Neural cell (in vitro differentiated cells): Measurements from ENCODE around the gene NRCAM. TPM values are rescaled to one million over a fixed set of nuclear protein-coding genes. Genes with fewer than 3 reads are reported as not detected.

Experiments
- H2AFZ ChIP-seq: fragments of 200-600, 300-800 bp; sonication (generic), shearing (Covaris generic); 2 replicates; pipeline ENCODE4 v1.6.0; 2014; ENCODE audit warnings: low read depth, mild to moderate bottlenecking, antibody characterized with exemption, low read length, moderate library complexity
- H3F3A ChIP-seq: fragments of 200-600 bp; shearing (Covaris generic); 2 replicates; pipeline ENCODE4 v1.6.1; 2016; ENCODE audit warnings: mild to moderate bottlenecking, moderate library complexity, mixed read lengths, antibody characterized with exemption, low read length; ENCODE audit not compliant: insufficient read depth, poor library complexity, severe bottlenecking
- H3K27ac ChIP-seq: fragments of 200-600, 300-800 bp; sonication (generic), shearing (Covaris generic); 2 replicates; pipeline ENCODE4 v1.5.1; 2014; ENCODE audit warnings: mild to moderate bottlenecking, low read length, moderate library complexity
- H3K27me3 ChIP-seq: fragments of 300-800, 200-600 bp; sonication (generic), shearing (Covaris generic); 2 replicates; pipeline ENCODE4 v1.6.0; 2014; ENCODE audit warnings: mild to moderate bottlenecking, low read depth, low read length, moderate library complexity; ENCODE audit not compliant: insufficient read depth
- H3K36me3 ChIP-seq: fragments of 300-800, 200-600 bp; sonication (generic), shearing (Covaris generic); 2 replicates; pipeline ENCODE4 v1.5.1; 2014; ENCODE audit warnings: mild to moderate bottlenecking, antibody characterized with exemption, low read length, moderate library complexity; ENCODE audit not compliant: insufficient read depth
- H3K4me2 ChIP-seq: fragments of 300-800, 200-600 bp; sonication (generic), shearing (Covaris generic); 2 replicates; pipeline ENCODE4 v1.6.0; 2014; ENCODE audit warnings: mild to moderate bottlenecking, low read length
- H3K4me3 ChIP-seq: fragments of 300-800, 200-600 bp; sonication (generic), shearing (Covaris generic); 2 replicates; pipeline ENCODE4 v1.5.1; 2014; ENCODE audit warnings: mild to moderate bottlenecking, low read length, moderate library complexity
- H3K79me2 ChIP-seq: fragments of 200-600 bp; shearing (Covaris generic); replicated peaks from 2 replicates; pipeline ENCODE4 v1.6.0; 2014; ENCODE audit warnings: mild to moderate bottlenecking, low read length, moderate library complexity; ENCODE audit not compliant: insufficient read depth
- H3K9ac ChIP-seq: fragments of 300-800, 200-600 bp; sonication (generic), shearing (Covaris generic); 2 replicates; pipeline ENCODE4 v1.6.1; 2016; ENCODE audit warnings: mild to moderate bottlenecking, low read length, mixed read lengths
- H3K9me2 ChIP-seq: fragments of 200-600 bp; shearing (Covaris generic); 2 replicates; pipeline ENCODE4 v1.6.1; 2016; ENCODE audit warnings: mild to moderate bottlenecking, low read length, mixed read lengths; ENCODE audit not compliant: insufficient read depth
- H3K9me3 ChIP-seq: fragments of 200-600, 300-800 bp; sonication (generic), shearing (Covaris generic); 2 replicates; pipeline ENCODE4 v1.6.1; 2016; ENCODE audit warnings: mild to moderate bottlenecking, mixed run types, low read length, moderate library complexity, mixed read lengths
- H4K20me1 ChIP-seq: fragments of 200-600 bp; shearing (Covaris generic); 2 replicates; pipeline ENCODE4 v1.6.1; 2016; ENCODE audit warnings: mild to moderate bottlenecking, mixed run types; ENCODE audit not compliant: insufficient read depth
- EP300 ChIP-seq: fragments of 450-650 bp; conservative IDR thresholded peaks from 2 replicates; pipeline ENCODE4 v1.6.1; 2014; ENCODE audit warnings: antibody characterized with exemption, mild to moderate bottlenecking, moderate library complexity; ENCODE audit not compliant: poor library complexity, severe bottlenecking
- EZH2 ChIP-seq: fragments of 200-600, 300-800 bp; shearing (Covaris generic), sonication (generic); IDR thresholded peaks from 2 replicates; pipeline ENCODE4 v1.6.1; 2014; ENCODE audit warnings: antibody characterized with exemption, low read length, borderline replicate concordance, mild to moderate bottlenecking; ENCODE audit not compliant: insufficient read depth, poor library complexity, severe bottlenecking
- MXI1 ChIP-seq: fragments of 450-650 bp; conservative IDR thresholded peaks from 2 replicates; pipeline ENCODE4 v1.6.1; 2014; ENCODE audit warnings: antibody characterized with exemption, mild to moderate bottlenecking; ENCODE audit not compliant: poor library complexity, severe bottlenecking
- POLR2AphosphoS5 ChIP-seq: IDR thresholded peaks from 2 replicates; pipeline ENCODE4 v1.6.1; 2012
- RAD21 ChIP-seq: fragments of 450-650 bp; conservative IDR thresholded peaks from 2 replicates; pipeline ENCODE4 v1.6.1; 2014; ENCODE audit warnings: antibody characterized with exemption, mild to moderate bottlenecking, moderate library complexity
- SMC3 ChIP-seq: fragments of 450-650 bp; conservative IDR thresholded peaks from 2 replicates; pipeline ENCODE4 v1.6.1; 2014; ENCODE audit warnings: antibody characterized with exemption, mild to moderate bottlenecking, moderate library complexity; ENCODE audit not compliant: poor library complexity
- TAF1 ChIP-seq: IDR thresholded peaks from 2 replicates; pipeline ENCODE4 v1.6.1; 2012; ENCODE audit warnings: low read depth
- polyA plus RNA-seq: library from polyadenylated mRNA; depleted of rRNA; stranded (reverse); fragments of >200 nt; gene quantifications from 2 replicates; pipeline ENCODE4 v1.2.3, GENCODE V29; 2014
- TF ChIP-seq, protein P1 (sequence below): fragments of 450-650 bp; IDR thresholded peaks from 2 replicates; pipeline ENCODE4 v1.5.1; 2014; ENCODE audit warnings: antibody characterized with exemption, mild to moderate bottlenecking, moderate library complexity; ENCODE audit not compliant: poor library complexity, severe bottlenecking
- TF ChIP-seq, protein P2 (sequence below): IDR thresholded peaks from 2 replicates; pipeline ENCODE4 v1.6.1; 2012; ENCODE audit warnings: borderline replicate concordance

The NRCAM gene
- polyA plus RNA-seq, 1 donor from 2014 or later = 90.9 TPM

DNA sequence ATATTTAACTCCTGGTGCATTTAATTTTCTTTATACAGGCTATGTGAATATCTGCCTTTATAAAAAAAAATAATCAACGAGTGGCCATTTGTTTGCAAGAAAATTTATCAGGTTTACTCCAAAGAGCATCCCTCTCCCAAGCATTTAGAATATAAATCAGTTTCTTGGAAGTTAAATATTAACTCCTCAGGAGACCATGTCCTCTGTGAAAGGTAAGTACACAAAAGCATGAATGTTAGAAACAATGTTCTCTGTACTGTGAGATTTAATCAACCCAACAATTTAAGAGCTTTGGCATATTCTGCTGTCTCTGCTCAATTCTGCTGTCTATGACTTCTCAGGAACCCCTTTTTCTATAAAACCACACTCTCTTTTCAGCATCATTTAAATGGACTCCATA is 206.8 kb downstream of the NRCAM start:
- Histone ChIP-seq H3K27me3 (no peaks in the 10 kb centered on the region), H3K9me3 (no peaks in the 10 kb centered on the region), H3K27ac (no peak overlapping the region), H3K79me2 (peaks cover 3% of the 10 kb centered on the region), H2AFZ (no peak overlapping the region), H4K20me1 (no peaks in the 10 kb centered on the region), H3K9me2 (no peaks in the 10 kb centered on the region), H3K4me3 (no peak overlapping the region), H3K9ac (no peak overlapping the region), H3K4me2 (no peak overlapping the region), H3K36me3 (no peaks in the 10 kb centered on the region), H3F3A (no peaks in the 10 kb centered on the region)
- TF ChIP-seq EZH2 (no peak), POLR2AphosphoS5 (no peak)
- TF ChIP-seq, protein P1, sequence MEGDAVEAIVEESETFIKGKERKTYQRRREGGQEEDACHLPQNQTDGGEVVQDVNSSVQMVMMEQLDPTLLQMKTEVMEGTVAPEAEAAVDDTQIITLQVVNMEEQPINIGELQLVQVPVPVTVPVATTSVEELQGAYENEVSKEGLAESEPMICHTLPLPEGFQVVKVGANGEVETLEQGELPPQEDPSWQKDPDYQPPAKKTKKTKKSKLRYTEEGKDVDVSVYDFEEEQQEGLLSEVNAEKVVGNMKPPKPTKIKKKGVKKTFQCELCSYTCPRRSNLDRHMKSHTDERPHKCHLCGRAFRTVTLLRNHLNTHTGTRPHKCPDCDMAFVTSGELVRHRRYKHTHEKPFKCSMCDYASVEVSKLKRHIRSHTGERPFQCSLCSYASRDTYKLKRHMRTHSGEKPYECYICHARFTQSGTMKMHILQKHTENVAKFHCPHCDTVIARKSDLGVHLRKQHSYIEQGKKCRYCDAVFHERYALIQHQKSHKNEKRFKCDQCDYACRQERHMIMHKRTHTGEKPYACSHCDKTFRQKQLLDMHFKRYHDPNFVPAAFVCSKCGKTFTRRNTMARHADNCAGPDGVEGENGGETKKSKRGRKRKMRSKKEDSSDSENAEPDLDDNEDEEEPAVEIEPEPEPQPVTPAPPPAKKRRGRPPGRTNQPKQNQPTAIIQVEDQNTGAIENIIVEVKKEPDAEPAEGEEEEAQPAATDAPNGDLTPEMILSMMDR = no peak

DNA sequence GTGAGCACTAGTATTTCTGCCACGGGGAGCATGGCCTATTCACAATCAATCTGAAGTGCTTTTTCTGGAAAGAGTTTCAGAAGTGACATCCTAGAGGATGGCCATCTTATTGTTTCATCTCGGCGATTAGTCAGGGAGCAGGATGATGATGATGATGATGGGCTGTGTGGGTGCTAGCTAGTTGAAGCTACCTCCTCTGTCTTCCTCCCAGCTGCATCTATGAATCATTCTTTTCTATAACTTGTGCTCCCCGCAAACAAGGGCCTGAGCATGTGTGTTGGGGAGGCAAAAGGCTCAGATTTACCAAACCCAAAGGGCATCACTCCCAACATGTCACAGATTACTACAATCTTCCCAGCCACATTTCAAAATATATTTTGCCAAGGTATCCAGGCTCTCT is 207.4 kb downstream of the NRCAM start:
- H3K79me2 ChIP-seq = peaks cover 3% of the 10 kb centered on the region
- H3K27me3 ChIP-seq = no peaks in the 10 kb centered on the region
- H3K4me3 ChIP-seq = no peak overlapping the region
- no peak overlapping the region for H2AFZ ChIP-seq
- no peaks in the 10 kb centered on the region for H4K20me1 ChIP-seq
- H3K9me2 ChIP-seq = no peaks in the 10 kb centered on the region
- H3F3A ChIP-seq = no peaks in the 10 kb centered on the region
- H3K9ac ChIP-seq = no peak overlapping the region
- H3K9me3 ChIP-seq = no peaks in the 10 kb centered on the region
- TF ChIP-seq POLR2AphosphoS5 = no peak
- no peak for TF ChIP-seq SMC3
- no peak for TF ChIP-seq EZH2
- TF ChIP-seq EP300 = no peak
- no peak for TF ChIP-seq MXI1
- no peak for TF ChIP-seq RAD21
- no peak for TF ChIP-seq TAF1
- TF ChIP-seq, protein P2, sequence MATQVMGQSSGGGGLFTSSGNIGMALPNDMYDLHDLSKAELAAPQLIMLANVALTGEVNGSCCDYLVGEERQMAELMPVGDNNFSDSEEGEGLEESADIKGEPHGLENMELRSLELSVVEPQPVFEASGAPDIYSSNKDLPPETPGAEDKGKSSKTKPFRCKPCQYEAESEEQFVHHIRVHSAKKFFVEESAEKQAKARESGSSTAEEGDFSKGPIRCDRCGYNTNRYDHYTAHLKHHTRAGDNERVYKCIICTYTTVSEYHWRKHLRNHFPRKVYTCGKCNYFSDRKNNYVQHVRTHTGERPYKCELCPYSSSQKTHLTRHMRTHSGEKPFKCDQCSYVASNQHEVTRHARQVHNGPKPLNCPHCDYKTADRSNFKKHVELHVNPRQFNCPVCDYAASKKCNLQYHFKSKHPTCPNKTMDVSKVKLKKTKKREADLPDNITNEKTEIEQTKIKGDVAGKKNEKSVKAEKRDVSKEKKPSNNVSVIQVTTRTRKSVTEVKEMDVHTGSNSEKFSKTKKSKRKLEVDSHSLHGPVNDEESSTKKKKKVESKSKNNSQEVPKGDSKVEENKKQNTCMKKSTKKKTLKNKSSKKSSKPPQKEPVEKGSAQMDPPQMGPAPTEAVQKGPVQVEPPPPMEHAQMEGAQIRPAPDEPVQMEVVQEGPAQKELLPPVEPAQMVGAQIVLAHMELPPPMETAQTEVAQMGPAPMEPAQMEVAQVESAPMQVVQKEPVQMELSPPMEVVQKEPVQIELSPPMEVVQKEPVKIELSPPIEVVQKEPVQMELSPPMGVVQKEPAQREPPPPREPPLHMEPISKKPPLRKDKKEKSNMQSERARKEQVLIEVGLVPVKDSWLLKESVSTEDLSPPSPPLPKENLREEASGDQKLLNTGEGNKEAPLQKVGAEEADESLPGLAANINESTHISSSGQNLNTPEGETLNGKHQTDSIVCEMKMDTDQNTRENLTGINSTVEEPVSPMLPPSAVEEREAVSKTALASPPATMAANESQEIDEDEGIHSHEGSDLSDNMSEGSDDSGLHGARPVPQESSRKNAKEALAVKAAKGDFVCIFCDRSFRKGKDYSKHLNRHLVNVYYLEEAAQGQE = no peak
- TF ChIP-seq, protein P1 = no peak
- no peaks in the 10 kb centered on the region for H3K36me3 ChIP-seq
- H3K27ac ChIP-seq = no peak overlapping the region
- H3K4me2 ChIP-seq = no peak overlapping the region
